Thoracic aorta (tissue), 2 donors: ENCODE results near the gene FAM13C. TPM values are rescaled to one million over a fixed set of nuclear protein-coding genes. Genes with fewer than 3 reads are reported as not detected.
"Not testable (repeated sequence)": the region's sequence is repeated elsewhere in the genome, so short reads cannot be mapped to it uniquely, and the experiment has no call there.

Experiments
- ATAC-seq: fragments of 150-250 bp; one replicate; pipeline ENCODE4 v1.8.0; 2017; ENCODE audit warnings: low read depth; ENCODE audit not compliant: insufficient number of reproducible peaks, low FRiP score
- DNase-seq: peaks from one replicate; pipeline ENCODE4 v3.0.0-alpha.2; 2020; ENCODE audit warnings: low spot score
- H3K27ac ChIP-seq, 2 donors: fragments of 200-600 bp; sonication (generic); 1 replicate in 1 of 2; 2 replicates in 1 of 2; pipeline ENCODE4 v1.5.1; 2016; ENCODE audit warnings: mild to moderate bottlenecking in 2 of 2, moderate library complexity in 2 of 2
- H3K27me3 ChIP-seq: fragments of 200-600 bp; sonication (generic); replicated peaks from 2 replicates; pipeline ENCODE4 v1.6.0; 2016; ENCODE audit warnings: mild to moderate bottlenecking; ENCODE audit not compliant: insufficient read depth
- H3K36me3 ChIP-seq: fragments of 200-600 bp; sonication (generic); one replicate; pipeline ENCODE4 v1.5.1; 2016
- H3K4me1 ChIP-seq, 2 donors: fragments of 200-600 bp; sonication (generic); 1 replicate in 1 of 2; 2 replicates in 1 of 2; pipeline versions ENCODE4 v1.5.1 to v1.6.0; 2016; ENCODE audit warnings: low read depth in 2 of 2, mild to moderate bottlenecking in 1 of 2; ENCODE audit not compliant: control insufficient read depth in 1 of 2
- H3K4me3 ChIP-seq: fragments of 200-600 bp; sonication (generic); 2 replicates; pipeline ENCODE4 v1.5.1; 2016; ENCODE audit warnings: mild to moderate bottlenecking
- H3K9me3 ChIP-seq: fragments of 200-600 bp; sonication (generic); 2 replicates; pipeline ENCODE4 v1.5.1; 2016
- total RNA-seq, 2 donors: library from RNA; depleted of rRNA; stranded (reverse); fragments of >200 nt; gene quantifications; one replicate each; pipeline versions ENCODE4 v1.1.0 to v1.2.3, GENCODE V29; 2016
- TF ChIP-seq, protein P1 (sequence below): fragments of 200-600 bp; sonication (generic); IDR thresholded peaks from one replicate; pipeline ENCODE4 v1.5.1; 2019; ENCODE audit warnings: antibody characterized with exemption

The FAM13C gene
- total RNA-seq, 2 donors from 2014 or later = 20.4 to 30.9 TPM

DNA sequence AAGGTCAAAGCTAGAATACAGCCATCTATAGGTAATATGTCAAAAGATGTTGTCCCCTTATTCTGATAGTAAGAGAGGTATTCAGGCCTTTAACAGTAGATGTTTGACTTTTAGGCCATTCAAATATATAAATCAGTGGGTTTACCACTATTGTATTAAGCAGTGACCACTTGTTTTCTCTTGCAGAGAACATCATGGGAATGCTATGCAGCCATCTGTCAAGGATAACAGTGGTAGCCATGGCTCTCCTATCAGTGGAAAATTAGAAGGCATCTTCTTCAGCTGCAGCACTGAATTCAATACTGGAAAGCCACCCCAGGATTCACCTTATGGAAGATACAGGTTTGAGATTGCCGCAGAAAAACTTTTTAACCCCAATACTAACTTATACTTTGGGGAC, 117.5 kb downstream of the FAM13C start:
- Histone ChIP-seq H3K9me3 (no peaks in the 10 kb centered on the region), H3K4me1 (peaks cover 0 to 8% of the 10 kb centered on the region in 2 donors), H3K36me3 (no peaks in the 10 kb centered on the region), H3K27ac (no peak overlapping the region), H3K4me3 (no peak overlapping the region), H3K27me3 (no peaks in the 10 kb centered on the region)
- TF ChIP-seq, protein P1, sequence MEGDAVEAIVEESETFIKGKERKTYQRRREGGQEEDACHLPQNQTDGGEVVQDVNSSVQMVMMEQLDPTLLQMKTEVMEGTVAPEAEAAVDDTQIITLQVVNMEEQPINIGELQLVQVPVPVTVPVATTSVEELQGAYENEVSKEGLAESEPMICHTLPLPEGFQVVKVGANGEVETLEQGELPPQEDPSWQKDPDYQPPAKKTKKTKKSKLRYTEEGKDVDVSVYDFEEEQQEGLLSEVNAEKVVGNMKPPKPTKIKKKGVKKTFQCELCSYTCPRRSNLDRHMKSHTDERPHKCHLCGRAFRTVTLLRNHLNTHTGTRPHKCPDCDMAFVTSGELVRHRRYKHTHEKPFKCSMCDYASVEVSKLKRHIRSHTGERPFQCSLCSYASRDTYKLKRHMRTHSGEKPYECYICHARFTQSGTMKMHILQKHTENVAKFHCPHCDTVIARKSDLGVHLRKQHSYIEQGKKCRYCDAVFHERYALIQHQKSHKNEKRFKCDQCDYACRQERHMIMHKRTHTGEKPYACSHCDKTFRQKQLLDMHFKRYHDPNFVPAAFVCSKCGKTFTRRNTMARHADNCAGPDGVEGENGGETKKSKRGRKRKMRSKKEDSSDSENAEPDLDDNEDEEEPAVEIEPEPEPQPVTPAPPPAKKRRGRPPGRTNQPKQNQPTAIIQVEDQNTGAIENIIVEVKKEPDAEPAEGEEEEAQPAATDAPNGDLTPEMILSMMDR = no peak
- DNase-seq (no peak), ATAC-seq (no peak)

DNA sequence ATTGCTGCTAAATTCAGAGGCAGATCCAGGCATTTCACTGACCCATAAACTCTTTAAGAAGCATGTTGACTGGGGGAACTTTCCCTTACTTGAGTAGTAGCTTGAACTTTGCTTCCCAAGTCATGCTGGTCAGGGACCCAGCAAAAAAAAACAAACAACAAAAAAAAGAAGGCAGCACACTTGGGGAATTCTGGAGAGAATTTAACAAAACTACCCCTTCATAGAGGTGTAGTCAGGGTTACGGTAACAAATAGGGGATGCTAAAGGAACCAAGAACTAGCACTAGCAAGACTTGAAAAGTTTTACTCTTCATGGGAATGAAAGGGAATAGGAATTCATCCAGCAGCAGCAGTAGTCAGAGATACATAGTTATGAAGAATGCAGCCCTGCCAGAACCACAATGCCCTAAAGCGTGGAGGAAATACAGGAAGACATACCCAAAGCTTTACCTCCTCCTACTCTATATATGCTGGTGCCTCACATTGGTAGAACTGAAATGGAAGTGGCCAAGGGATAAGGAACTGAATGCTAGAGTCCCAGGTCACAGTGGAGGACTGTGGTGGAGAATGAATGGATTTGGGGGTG, 118.6 kb downstream of the FAM13C start:
- no peaks in the 10 kb centered on the region for H3K36me3 ChIP-seq
- no peaks in the 10 kb centered on the region for H3K9me3 ChIP-seq
- no peak overlapping the region for H3K4me3 ChIP-seq
- H3K4me1 ChIP-seq = peaks cover 0 to 8% of the 10 kb centered on the region in 2 donors
- no peak for DNase-seq
- no peak for ATAC-seq
- TF ChIP-seq, protein P1 = no peak
- no peak overlapping the region for H3K27ac ChIP-seq
- no peaks in the 10 kb centered on the region for H3K27me3 ChIP-seq

DNA sequence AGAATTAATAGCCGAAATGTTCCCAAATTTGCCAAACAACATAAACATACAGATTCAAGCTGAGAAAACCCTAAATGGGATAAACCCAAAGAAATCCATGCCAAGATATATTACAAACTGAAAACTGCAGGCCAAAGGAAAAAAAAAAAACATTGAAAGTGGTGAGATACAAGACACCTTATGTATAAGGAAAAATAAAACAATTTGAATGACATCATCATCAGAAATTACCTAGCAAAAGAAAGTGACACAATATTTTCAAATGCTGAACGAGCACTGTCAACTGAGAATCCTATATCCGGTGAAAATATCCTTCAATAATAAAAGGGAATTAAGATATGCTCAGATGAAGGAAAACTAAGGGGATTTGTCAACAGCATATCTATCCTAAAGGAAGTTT, 119.4 kb downstream of the FAM13C start:
- Histone ChIP-seq H3K36me3 (no peaks in the 10 kb centered on the region), H3K27ac (no peak overlapping the region), H3K27me3 (no peaks in the 10 kb centered on the region), H3K4me1 (peaks cover 0 to 8% of the 10 kb centered on the region in 2 donors), H3K4me3 (no peak overlapping the region), H3K9me3 (no peaks in the 10 kb centered on the region)
- DNase-seq = no peak
- TF ChIP-seq, protein P1 = no peak
- no peak for ATAC-seq

DNA sequence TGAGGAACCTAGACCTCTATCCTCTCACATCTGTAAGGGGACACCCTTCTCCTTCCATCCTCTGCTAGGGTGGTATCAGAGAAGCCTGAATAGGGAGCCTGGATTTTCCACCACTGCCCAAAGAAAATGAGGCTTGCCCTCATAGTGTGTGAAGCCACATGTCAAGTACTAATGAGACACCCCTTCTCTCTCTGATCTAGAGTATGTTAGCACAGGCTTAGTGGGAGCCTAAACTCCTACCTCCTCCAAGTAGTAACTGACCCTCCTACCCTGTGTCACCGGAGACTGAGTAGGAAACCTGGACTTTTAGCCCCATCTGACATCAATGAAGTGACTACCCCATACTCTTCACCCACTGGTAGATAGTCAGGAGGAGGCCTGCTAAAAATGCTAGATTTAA, 120.3 kb downstream of the FAM13C start:
- Histone ChIP-seq H3K27ac (no peak overlapping the region), H3K36me3 (no peaks in the 10 kb centered on the region), H3K4me1 (peaks cover 0 to 8% of the 10 kb centered on the region in 2 donors), H3K4me3 (no peak overlapping the region), H3K9me3 (no peaks in the 10 kb centered on the region), H3K27me3 (no peaks in the 10 kb centered on the region)
- TF ChIP-seq, protein P1 = no peak
- no peak for DNase-seq
- ATAC-seq = no peak

DNA sequence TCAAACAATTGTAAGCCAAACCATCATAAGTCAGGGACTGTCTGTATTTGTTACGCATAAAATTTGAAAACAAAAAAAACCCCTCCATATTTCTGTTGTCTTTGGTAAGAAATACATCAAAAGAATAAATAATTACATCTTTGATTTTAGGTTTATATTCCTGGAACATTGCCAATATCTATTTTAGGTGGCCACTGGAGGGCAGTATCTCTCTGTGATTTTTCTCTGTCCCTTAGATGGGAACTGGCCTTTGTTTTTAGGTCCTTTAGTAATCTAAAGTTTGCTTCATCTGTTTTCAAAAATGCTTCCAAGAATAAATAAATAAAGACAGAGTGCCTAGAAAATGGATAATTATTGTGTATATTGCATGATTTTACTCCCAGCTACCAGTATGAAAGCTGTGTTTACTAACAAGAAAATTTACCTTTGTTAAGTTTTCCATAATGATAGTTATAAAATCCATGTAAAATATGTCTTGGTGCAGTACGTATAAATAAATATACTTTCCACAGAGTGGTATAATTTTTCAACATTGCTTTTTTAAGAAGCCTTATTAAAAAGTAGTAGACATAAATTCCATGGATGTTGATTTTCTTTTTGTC, 121.7 kb downstream of the FAM13C start:
- no peak overlapping the region for H3K27ac ChIP-seq
- no peaks in the 10 kb centered on the region for H3K9me3 ChIP-seq
- ATAC-seq (no peak), DNase-seq (no peak)
- H3K36me3 ChIP-seq = no peaks in the 10 kb centered on the region
- H3K4me3 ChIP-seq = no peak overlapping the region
- TF ChIP-seq, protein P1 = peak; percentile 71
- H3K27me3 ChIP-seq = no peaks in the 10 kb centered on the region
- peaks cover 0 to 8% of the 10 kb centered on the region in 2 donors for H3K4me1 ChIP-seq

DNA sequence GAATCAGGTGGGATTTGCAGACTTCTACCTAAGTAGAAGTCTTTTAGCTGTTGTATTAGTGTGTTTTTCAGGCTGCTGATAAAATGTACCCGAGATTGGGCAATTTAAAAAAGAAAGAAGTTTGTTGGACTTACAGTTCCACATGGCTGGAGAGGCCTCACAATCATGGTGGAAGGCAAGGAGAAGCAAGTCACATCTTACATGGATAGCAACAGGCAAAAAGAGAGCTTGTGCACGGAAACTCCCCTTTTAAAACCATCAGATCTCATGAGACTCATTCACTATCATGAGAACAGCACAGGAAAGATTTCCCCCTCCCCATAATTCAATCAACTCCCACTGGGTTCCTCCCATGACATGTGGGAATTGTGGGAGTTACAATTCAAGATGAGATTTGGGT, 123.2 kb downstream of the FAM13C start:
- ATAC-seq = not testable (repeated sequence)

More for the DNA sequence above, 123.2 kb downstream of the FAM13C start:
- not testable (repeated sequence) for H3K27me3 ChIP-seq, DNase-seq, H3K36me3 ChIP-seq, H3K27ac ChIP-seq, H3K4me3 ChIP-seq, H3K4me1 ChIP-seq, H3K9me3 ChIP-seq
